Activated CD4-positive, alpha-beta T cell treated with anti-CD3 and anti-CD28 coated beads, Interleukin-2, Interleukin-4, amounts not matched to agents 100 ng/mL and 50 ng/mL, durations not matched to agents 16 hours and 8 hours (primary cell): ENCODE data around the gene CPSF2.
"Not testable (repeated sequence)": the region's sequence is repeated elsewhere in the genome, so short reads cannot be mapped to it uniquely, and the experiment has no call there.

Experiments used
- DNase-seq: peaks from one replicate; pipeline ENCODE4 v3.0.0-alpha.2; 2020; ENCODE audit warnings: low spot score

Gene CPSF2

DNA sequence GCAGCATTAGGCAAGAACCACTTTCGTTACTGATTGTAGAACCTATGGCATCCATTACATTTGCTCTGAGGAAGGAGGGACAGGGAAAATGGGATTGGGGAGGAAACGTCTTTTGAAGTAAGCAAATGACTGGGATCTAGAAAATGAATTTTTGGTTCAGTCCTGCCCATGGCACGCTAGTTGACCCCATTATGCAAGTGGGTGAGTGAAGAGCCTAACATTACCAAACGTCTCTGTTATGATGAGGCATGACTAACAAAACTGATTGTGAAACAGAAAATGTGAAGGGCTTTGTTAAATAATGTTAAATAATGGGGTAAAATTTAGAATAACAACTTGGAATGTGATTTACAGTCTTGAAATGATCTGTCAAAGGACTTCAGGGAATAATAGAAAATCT, 38.9 kb downstream of the CPSF2 start:
- DNase-seq = no peak

DNA sequence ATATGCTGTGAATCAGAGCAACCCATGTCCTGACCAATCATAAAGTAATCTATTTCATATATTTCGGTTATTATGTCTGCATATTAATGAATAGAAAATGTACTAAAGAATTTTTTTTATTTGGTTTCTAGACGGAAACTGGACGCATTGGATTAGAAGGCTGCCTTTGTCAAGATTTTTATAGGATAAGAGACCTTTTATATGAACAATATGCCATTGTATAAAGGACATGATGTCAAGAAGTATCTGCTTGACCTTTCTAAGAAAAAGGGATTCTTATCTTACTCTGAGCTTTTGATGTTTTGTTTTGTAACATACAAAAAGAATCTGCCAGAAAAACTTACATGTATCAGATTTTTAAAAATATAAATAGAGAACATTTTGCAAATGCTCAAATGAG, 39.8 kb downstream of the CPSF2 start:
- DNase-seq = no peak

DNA sequence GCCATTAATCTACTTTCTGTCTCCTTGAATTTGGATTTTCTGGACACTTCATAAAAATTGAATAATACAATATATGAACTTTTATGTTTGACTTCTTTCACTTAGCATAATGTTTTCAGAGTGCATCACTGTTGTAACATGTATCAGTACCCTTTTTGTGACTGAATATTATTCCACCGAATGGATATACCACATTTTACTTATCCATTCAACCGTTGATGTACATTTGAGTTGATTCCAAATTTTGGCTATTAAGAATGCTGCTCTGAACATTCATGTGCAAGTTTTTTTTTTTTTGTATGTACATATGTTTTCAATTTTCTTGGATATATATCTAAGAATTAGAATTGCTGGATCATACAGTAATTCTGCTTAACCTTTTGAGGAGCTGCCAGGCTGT, 43.2 kb downstream of the CPSF2 start:
- DNase-seq = no peak

DNA sequence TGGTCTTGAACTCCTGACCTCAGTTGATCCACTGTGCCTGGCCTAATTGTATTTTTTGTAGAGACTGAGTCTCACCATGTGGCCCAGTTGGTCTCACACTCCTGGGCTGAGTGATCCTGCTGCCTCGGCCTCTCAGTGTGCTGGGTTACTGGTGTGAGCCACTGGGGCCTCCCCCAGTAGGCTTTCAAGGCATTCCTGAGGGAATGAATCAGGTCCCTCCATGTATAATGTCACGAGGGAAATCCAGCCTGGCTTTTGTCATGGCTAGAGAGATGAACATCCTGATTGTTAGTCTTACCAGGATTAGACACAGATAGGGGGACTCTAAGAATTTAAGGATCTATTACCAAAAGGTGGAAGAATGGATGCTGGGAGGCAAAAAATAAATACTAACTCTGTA, 51.9 kb downstream of the CPSF2 start:
- DNase-seq = no peak

DNA sequence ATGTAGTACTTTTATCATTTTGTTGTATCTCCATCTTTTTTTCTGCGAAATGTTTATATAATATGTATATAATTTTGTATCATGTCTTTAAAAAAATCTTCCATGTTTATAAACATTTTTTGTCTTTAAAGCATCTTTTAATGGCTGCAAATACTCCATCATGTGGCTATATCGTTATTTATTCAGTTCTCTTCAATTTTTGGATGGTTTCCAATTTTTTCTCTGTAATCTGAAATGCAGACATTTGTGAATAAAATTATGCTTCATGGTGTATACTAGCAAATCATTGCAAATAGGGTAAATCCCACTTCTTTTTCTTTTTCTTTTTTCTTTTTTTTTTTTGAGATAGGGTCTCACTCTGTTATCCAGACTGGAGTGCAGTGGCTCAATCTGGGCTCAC, 54.0 kb downstream of the CPSF2 start:
- DNase-seq = no peak

DNA sequence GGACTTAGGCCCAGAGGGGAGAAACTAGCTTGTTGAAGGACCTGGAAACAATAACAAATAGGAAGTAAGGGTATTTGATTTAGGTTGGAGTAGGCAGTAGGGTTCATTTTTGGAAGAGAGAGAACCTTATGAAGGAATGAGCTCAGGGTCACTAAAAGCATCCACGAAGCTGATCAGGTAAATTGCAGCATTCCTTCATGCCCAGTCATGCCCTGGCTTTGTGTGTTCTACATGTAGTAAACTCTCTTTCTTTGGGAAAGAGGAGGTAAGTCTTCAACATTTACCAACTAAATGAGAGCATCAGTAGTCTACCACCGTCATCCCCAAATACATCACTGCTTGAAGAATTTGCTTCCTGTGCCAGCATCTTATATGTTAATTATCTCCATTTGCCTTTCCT, 54.7 kb downstream of the CPSF2 start:
- no peak for DNase-seq

DNA sequence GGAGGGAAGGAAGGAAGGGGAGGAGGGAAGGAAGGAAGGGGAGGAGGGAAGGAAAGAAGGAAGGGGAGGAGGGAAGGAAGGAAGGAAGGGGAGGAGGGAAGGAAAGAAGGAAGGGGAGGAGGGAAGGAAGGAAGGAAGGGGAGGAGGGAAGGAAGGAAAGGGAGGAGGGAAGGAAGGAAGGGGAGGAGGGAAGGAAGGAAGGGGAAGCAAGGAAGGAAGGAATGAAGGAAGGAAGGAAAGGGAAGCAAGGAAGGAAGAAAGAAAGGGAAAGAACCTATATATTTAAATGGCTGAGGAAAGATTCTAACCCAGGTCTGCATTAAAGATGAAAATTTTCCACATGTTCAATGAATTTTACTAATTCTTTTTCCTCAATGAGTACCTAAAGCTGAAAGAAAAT, 57.4 kb downstream of the CPSF2 start:
- not testable (repeated sequence) for DNase-seq

DNA sequence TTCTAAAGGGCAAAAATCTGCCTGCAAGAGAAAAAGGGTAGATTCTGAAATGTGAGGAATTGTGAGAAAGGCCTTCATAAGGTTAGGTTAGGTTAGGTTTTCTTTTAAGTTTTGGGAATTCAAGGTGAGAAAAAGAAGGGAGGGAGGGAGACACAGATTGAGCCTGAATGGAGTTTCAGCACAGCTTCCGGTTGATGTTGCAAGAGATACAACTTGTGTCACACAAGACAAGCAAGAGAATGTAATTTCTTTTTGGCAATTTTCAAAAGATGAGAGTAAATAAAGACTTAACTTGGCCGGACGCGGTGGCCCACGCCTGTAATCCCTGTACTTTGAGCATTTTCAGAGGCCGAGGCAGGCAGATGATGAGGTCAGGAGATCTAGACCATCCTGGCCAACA, 63.8 kb downstream of the CPSF2 start:
- no peak for DNase-seq

DNA sequence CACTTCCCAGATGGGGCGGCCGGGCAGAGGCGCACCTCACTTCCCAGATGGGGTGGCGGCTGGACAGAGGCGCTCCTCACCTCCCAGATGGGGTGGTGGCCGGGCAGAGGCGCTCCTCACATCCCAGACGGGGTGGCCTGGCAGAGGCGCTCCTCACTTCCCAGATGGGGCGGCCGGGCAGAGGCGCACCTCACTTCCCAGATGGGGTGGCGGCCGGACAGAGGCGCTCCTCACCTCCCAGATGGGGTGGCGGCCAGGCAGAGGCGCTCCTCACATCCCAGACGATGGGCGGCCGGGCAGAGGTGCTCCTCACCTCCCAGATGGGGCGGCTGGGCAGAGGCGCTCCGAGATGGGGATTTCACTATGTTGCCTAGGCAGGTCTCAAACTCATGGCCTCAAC, 65.8 kb downstream of the CPSF2 start:
- not testable (repeated sequence) for DNase-seq

DNA sequence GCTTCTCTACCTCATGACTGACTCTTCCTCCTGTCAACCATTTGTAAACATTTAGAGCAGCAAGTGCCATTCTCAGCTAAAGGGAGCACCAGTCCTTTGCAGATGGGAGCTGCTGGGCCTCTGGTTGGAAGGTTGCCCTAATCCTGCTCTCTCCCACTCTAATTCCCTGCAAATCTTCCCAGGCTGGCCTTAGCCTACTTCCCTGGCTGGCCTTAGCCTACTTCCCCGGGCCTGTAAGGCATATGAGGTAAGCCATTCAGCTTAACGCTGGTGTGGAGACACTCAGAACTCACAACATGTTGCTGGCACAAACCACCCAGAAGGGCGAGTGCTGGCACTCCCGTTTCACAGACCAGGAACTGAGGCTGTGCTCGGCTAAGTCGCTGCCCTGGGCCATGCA, 69.0 kb downstream of the CPSF2 start:
- DNase-seq = no peak

DNA sequence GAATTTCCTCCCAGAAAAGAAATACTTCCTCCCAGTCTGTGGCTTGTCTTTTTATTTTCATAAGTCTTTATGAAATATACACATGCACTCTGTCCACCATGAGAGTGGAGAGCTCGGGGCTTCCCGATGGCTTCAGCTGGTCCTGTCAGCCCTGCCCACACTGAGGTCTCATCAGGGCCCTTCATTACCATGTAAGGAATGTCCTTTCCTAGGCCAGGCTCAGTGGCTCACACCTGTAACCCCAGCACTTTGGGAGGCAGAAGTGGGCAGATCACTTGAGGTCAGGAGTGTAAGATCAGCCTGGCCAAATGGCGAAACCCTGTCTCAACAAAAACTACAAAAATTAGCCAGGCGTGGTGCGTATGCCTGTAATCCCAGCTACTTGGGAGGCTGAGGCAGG, 77.0 kb downstream of the CPSF2 start:
- DNase-seq = no peak

DNA sequence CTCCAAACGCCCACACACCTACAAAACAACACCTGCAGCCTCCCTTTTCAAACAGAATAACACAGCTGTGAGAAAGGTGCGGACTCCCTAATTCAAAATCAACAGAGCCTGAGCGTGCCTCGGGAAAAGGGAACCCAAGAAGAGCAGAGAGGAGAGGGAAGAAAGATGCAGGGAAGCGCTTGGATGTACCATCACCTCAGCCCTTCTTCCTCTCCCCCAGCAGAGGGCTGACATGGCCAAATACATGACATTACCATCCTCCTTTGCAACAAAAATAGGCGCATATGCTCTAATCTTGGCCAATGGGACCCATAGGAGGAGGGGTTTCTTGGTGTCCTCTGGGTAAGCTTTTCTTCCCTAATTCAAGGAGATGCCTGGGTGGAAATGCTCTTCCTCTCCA, 78.0 kb downstream of the CPSF2 start:
- no peak for DNase-seq

DNA sequence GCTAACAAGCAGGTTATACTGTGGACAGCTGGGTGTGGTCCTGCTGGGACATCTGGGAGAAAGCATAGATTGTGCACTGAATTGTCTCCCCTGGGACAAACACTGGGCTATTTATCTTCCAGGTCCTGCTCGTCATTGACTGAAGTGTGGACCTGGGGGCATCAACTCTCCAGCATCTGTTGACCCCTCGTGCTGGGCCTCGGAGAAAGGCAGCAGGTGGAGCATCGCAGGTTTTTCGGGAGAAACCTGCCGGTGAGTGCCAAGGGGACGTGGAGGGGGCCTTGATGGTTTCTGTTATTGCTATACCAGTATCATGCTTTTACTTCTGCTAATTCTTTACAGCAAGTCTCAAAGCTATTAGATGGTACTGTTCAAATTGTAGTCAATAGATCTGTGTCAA, 81.3 kb downstream of the CPSF2 start:
- DNase-seq = no peak

DNA sequence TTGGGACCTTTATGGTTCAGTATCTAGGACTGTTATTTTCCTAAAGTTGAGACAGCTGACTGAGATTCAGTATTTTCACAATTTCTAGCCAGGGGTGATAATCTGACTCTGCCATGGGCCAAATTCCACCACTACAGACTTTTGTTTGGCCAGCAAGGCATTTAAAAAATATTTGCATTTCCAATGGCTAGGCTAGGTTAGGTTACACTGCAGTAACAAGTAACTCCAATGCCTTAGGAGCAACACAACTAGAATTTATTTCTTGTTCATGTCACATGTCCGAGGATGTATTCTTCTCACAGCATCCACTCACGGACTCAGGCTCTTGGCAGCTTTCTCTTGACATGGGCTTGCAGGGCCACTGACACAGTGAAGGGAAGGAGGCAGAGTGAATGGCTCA, 83.0 kb downstream of the CPSF2 start:
- DNase-seq = no peak

DNA sequence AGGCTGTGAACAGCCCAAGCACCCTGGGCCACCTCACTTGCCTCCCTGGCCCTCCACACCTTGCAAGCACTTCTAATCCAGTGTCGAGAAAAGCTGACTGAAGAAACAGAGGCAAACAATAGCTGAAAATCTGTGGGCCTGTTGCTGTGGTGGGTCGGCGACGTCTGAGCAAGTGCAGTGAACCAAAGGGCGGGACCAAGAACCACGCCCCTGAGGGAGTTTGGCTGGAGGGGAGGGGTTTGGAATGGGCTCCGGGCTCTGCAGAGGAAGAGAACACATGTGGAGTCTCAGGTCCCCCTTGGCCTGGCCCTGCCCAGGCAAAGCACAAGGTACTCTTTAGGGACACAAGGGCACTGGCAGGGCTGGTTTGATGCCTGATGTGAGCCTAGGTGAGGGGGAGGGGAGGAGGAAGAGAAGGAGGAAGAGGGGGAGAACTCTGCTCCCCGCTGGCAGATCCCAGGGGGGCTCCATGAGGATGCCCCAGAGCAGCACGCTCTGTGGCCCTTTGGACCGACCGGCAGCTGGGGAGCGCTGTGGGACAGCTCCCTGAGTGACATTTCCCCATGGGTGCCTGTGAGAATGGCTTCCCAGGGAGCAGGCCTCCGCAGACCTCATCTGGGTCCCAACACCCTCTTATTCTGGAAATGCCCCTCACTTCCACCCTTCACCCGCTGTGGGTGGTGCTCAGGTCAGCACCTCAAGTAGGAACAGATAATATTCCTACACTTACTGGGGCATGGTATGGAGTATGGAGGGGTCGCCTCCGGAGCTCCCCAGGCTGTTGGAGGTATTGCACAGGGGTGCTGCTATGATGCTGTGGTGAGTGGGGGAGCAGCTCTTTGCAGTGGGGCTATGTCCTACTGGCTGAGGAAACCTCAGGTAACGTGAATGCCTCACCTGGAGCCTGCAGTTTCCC, 85.5 kb downstream of the CPSF2 start:
- DNase-seq = no peak

DNA sequence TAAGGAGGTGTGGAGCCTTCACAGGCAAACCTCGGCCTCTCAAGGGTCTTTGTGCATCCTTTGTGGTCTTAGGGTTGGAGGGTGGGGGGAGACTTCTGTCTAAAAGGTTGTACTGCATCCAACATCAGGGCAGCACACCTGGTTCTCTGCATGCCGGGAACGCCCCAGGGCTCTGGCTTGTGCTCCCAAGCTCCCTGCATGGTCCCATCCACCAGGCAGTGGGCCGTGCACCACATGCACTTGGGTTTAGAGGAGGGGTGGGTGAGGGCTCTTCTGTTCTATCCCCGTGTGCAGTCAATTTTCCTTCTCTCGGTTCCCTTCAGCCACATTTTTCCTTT, 86.1 kb downstream of the CPSF2 start:
- DNase-seq = no peak

DNA sequence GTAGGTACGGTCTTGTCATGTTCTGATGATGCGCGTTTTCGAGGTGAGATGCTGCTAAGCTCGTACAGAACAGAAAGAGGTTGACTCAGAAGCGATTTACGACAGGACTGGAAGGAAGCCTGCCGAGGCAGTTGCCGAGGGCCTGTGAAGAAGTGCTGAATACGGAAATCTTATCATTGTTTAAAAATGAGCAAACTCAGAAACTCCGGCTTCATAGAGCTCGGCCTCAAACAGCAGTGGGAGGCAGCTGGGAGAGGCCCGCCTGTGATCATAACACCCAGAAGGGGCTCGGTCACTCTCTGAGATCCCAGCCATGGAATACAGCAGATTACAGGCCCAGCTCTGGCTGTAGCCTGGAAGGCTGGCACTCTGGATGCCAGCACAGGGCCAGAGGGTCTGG, 87.4 kb downstream of the CPSF2 start:
- DNase-seq = no peak

DNA sequence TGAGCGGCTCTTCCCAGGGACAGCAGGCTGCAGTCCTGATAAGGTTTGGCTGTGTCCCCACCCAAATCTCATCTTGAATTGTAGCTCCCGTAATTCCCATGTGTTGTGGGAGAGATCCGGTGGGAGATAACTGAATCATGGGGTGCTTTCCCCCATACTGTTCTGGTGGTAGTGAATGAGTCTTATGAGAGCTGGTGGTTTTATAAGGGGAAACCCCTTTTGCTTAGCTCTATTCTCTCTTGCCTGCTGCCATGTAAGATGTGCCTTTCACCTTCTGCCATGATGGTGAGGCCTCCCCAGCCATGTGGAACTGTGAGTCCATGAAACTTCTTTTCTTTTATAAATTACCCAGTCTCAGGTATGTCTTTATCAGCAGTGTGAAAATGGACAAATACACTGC, 91.4 kb downstream of the CPSF2 start:
- DNase-seq = not testable (repeated sequence)

DNA sequence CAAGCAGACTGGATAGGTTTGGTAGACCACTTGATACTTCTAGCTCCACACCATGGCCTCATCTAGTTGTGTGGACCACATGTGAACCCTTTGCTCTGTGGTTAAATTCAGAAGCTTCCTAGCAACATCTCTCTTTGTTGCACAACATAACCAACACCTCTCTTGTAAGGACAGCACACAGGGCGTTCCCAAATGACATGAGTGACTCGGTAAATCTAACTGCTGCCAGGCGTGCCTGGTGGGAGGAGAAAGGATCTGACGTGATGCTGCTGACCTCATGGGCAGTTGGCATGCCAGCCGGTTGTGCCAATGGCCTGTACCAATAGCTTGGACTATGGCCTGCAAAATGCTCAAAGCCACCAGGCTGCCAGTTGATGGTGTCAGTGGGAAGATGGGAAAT, 93.8 kb downstream of the CPSF2 start:
- DNase-seq = no peak

DNA sequence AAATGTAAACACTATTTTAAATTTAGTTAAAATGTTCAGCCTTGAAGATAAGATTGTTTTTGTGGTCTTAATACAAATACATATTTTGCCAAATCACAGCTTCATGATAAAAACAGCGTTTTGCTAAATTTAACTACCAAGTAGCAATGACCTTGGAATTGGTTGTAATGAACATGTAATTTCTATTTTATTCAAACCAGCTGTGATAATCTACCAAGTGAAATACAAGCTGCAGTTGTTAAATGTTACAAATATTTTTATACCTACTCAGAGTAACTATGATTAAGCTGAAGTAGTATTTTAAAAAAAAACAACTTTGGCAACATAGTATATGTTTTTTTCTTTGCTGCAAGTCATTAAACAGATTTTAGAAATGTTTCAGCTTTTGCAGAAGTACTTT, 96.2 kb downstream of the CPSF2 start:
- DNase-seq = no peak
